Middle frontal gyrus (tissue), 1 donor: ENCODE results near the gene DPH2.

Experiments used
- DNase-seq: peaks from one replicate; pipeline ENCODE4 v3.0.0-alpha.2; 2015; ENCODE audit warnings: low spot score; ENCODE audit errors: extremely low spot score

The DPH2 gene

GRCh38 chr1:43998000-43998378 is 28.2 kb downstream of the DPH2 start:
- DNase-seq, result no peak

GRCh38 chr1:43999455-43999854 is 29.6 kb downstream of the DPH2 start:
- DNase-seq, result no peak

- DNase-seq, result no peak
These were observed 30.4 kb downstream of the DPH2 start for GRCh38 chr1:44000122-44000665.

GRCh38 chr1:44002165-44002564 is 32.4 kb downstream of the DPH2 start:
- DNase-seq, result no peak

GRCh38 chr1:44002606-44003157 is 32.9 kb downstream of the DPH2 start:
- no peak for DNase-seq

GRCh38 chr1:44008259-44008658 is 38.4 kb downstream of the DPH2 start:
- no peak for DNase-seq

GRCh38 chr1:44010935-44011471 is 41.2 kb downstream of the DPH2 start:
- DNase-seq, result no peak

- DNase-seq, result no peak
These were observed 42.6 kb downstream of the DPH2 start for GRCh38 chr1:44012404-44012803.

- no peak for DNase-seq
These were observed 43.3 kb downstream of the DPH2 start for GRCh38 chr1:44012941-44013609.

GRCh38 chr1:44013949-44014348 is 44.1 kb downstream of the DPH2 start:
- no peak for DNase-seq

- no peak for DNase-seq
These were observed 44.7 kb downstream of the DPH2 start for GRCh38 chr1:44014365-44015104.

GRCh38 chr1:44015206-44015605 is 45.4 kb downstream of the DPH2 start:
- DNase-seq, result no peak

- DNase-seq, result no peak
These were observed 46.5 kb downstream of the DPH2 start for GRCh38 chr1:44016041-44016889.

GRCh38 chr1:44016890-44017400 is 47.1 kb downstream of the DPH2 start:
- no peak for DNase-seq

- DNase-seq, result no peak
These were observed 49.7 kb downstream of the DPH2 start for GRCh38 chr1:44019466-44019948.

- DNase-seq, result no peak
These were observed 50.7 kb downstream of the DPH2 start for GRCh38 chr1:44020464-44020863.

- DNase-seq, result no peak
These were observed 51.3 kb downstream of the DPH2 start for GRCh38 chr1:44021156-44021555.

GRCh38 chr1:44021581-44022321 is 51.9 kb downstream of the DPH2 start:
- no peak for DNase-seq
